Caco-2 (cell line): ENCODE measurements around the gene RYK. TPM values are rescaled to one million over a fixed set of nuclear protein-coding genes. Genes with fewer than 3 reads are reported as not detected.
"Not testable (repeated sequence)": the region's sequence is repeated elsewhere in the genome, so short reads cannot be mapped to it uniquely, and the experiment has no call there.

ENCODE experiments used
- BruUV-seq: library from RNA; stranded (reverse); fragments of 400-500 nt; replicated peaks from 2 replicates; lab custom pipeline; 2021; lab: Mats Ljungman, UMichigan
- CTCF ChIA-PET: fragments of 300-600 bp; sonication (Branson Sonifier 250); formaldehyde crosslinking; loops from one replicate; lab custom pipeline; 2022; ENCODE audit warnings: antibody characterized with exemption; lab: Charles Lee
- POLR2A ChIA-PET: fragments of 300-600 bp; sonication (Branson Sonifier 250); formaldehyde crosslinking; loops from one replicate; lab custom pipeline; 2022; ENCODE audit warnings: antibody characterized with exemption; lab: Charles Lee
- DNase-seq, 2 experiments: peaks; one replicate each; pipeline versions ENCODE4 v3.0.0 to v3.0.0-alpha.2; 2020 to 2022
- H3K27me3 ChIP-seq: replicated peaks from 2 replicates; pipeline ENCODE4 v1.6.0; 2011; ENCODE audit warnings: low read length; ENCODE audit not compliant: control insufficient read depth, insufficient read depth
- H3K36me3 ChIP-seq: 2 replicates; pipeline ENCODE4 v1.5.1; 2011; ENCODE audit warnings: low read length; ENCODE audit not compliant: control insufficient read depth, insufficient read depth
- H3K4me1 ChIP-seq: fragments of 250-450 bp; sonication (Bioruptor Pico); 2 replicates; pipeline ENCODE4 v1.5.1; 2020; ENCODE audit warnings: mild to moderate bottlenecking
- H3K4me3 ChIP-seq: 2 replicates; pipeline ENCODE4 v1.5.1; 2011; ENCODE audit warnings: low read depth, mild to moderate bottlenecking, control low read depth, low read length
- H3K9me3 ChIP-seq: fragments of 250-450 bp; sonication (Bioruptor Pico); 2 replicates; pipeline ENCODE4 v1.5.1; 2020; ENCODE audit warnings: mild to moderate bottlenecking, moderate library complexity
- H3K27ac Mint-ChIP-seq: one replicate; pipeline ENCODE4 v1.8.0; 2022; ENCODE audit warnings: mixed read lengths; ENCODE audit not compliant: unreplicated experiment
- H3K27me3 Mint-ChIP-seq: one replicate; pipeline ENCODE4 v1.8.0; 2022; ENCODE audit warnings: mixed read lengths; ENCODE audit not compliant: insufficient read depth, unreplicated experiment
- H3K36me3 Mint-ChIP-seq: one replicate; pipeline ENCODE4 v1.8.0; 2022; ENCODE audit warnings: mild to moderate bottlenecking, mixed read lengths; ENCODE audit not compliant: insufficient read depth, unreplicated experiment
- H3K4me1 Mint-ChIP-seq: one replicate; pipeline ENCODE4 v1.8.0; 2022; ENCODE audit warnings: low read depth, mixed read lengths; ENCODE audit not compliant: unreplicated experiment
- H3K4me3 Mint-ChIP-seq: one replicate; pipeline ENCODE4 v1.8.0; 2022; ENCODE audit warnings: mild to moderate bottlenecking, moderate library complexity, mixed read lengths; ENCODE audit not compliant: unreplicated experiment
- H3K9me3 Mint-ChIP-seq: one replicate; pipeline ENCODE4 v1.8.0; 2022; ENCODE audit warnings: mixed read lengths; ENCODE audit not compliant: unreplicated experiment
- CTCF ChIP-seq, 2 experiments: fragments of 200-600 bp in 1 of 2; IDR thresholded peaks; 1 replicate in 1 of 2; 2 replicates in 1 of 2; pipeline versions ENCODE4 v1.5.1 to v1.8.0; 2011 to 2022; ENCODE audit warnings: antibody characterized with exemption in 1 of 2, control low read depth in 1 of 2, inconsistent platforms in 1 of 2, low read depth in 1 of 2, low read length in 1 of 2, mild to moderate bottlenecking in 1 of 2, moderate library complexity in 1 of 2; ENCODE audit not compliant: insufficient read depth in 1 of 2, severe bottlenecking in 1 of 2, unreplicated experiment in 1 of 2
- intact Hi-C: fragments of 100-400 bp; cut with micrococcal nuclease; formaldehyde crosslinking; loops from one replicate; pipeline ENCODE4 v1.10.0; 2022; ENCODE audit not compliant: unreplicated experiment
- total RNA-seq: library from RNA; stranded (reverse); gene quantifications from 2 replicates; pipeline ENCODE4 v1.2.3, GENCODE V29; 2022

Gene RYK
- total RNA-seq, 1 experiment from 2014 or later: 102 TPM

DNA sequence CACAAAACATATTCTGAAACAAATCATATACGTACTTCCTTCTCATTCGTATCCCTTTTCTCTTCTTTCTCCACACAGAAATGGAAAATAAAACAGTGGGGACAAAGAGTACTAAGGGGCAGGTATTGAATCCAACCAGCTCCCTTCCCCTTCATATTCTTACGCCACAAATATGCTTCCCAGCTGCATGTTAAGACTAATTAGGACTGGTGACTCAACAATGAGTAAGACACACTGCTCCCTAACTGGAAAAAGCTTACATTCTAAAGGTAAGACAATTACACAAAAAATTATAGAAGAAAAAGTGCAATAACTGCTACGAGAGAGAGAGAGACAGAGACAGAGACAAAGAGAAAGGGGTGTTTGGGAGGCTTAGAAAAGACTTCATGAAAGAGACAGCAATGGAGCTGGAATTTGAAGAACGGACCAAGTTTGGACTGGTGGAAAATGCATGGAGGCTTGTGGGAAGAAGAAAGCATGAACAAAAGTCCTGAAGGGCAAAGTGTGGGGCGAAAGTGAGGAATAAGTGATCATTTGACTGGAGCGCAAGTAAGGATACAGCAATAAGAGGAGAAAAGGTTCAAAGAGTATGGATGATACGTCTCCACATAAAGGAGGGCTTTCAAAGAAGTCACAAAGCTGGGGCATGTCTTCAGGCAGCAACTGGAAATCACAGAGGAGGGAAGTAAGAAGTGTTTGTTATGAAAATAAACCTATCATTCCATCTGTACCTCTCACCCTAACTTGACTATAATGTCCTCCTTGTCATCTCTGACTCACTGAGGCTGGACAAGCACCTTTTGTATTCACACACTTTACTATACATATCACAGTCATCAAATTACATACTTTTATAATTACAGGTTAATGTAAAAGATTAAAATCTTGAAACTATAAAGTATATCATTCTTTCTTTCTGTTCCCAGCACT, 49.2 kb downstream of the RYK start:
- no TSS peak for BruUV-seq
- Histone ChIP-seq H3K4me1 (no peaks in the 10 kb centered on the region), H3K9me3 (no peaks in the 10 kb centered on the region), H3K4me3 (no peak overlapping the region), H3K27me3 (no peaks in the 10 kb centered on the region), H3K36me3 (peaks cover 4% of the 10 kb centered on the region; the same call in 1 of the 2 replicates)
- no peak overlapping the region for H3K27ac Mint-ChIP-seq
- no peak for TF ChIP-seq CTCF (IDR thresholded peaks at IDR 0.05; ENCODE audit: insufficient read depth in 1 of 2, low read depth in 1 of 2, low read length in 1 of 2, severe bottlenecking in 1 of 2, unreplicated experiment in 1 of 2)
- POLR2A ChIA-PET: no interaction called here
- no peaks in the 10 kb centered on the region for H3K27me3 Mint-ChIP-seq
- H3K4me3 Mint-ChIP-seq: no peak overlapping the region
- intact Hi-C loops: no loop called here
- H3K9me3 Mint-ChIP-seq: peaks cover 10% of the 10 kb centered on the region
- CTCF ChIA-PET: no interaction called here
- peaks cover 64% of the 10 kb centered on the region for H3K36me3 Mint-ChIP-seq
- no peaks in the 10 kb centered on the region for H3K4me1 Mint-ChIP-seq
- no peak for DNase-seq

DNA sequence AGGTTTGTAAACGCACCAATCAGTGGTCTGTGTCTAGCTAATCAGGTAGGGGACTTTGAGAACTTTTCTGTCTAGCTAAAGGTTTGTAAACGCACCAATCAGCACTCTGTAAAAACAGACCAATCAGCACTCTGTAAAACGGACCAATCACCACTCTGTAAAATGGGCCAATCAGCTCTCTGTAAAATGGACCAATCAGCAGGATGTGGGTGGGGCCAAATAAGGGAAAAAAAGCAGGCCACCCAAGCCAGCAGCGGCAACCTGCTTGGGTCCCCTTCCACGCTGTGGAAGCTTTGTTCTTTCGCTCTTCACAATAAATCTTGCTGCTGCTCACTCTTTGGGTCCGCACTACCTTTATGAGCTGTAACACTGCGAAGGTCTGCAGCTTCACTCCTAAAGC, 50.8 kb downstream of the RYK start:
- not testable (repeated sequence) for H3K4me1 Mint-ChIP-seq, H3K36me3 ChIP-seq, H3K27me3 Mint-ChIP-seq, DNase-seq, H3K4me3 ChIP-seq, H3K4me1 ChIP-seq, H3K4me3 Mint-ChIP-seq, BruUV-seq, H3K27me3 ChIP-seq, H3K27ac Mint-ChIP-seq, H3K9me3 Mint-ChIP-seq, H3K9me3 ChIP-seq
- ChIA-PET CTCF (interaction anchor here (3.9 kb wide), 1 partner anchor 13 kb away, joined by 19 read pairs; no protein-coding TSS in a partner anchor), POLR2A (interaction anchor here (0.6 kb wide), 1 partner anchor 12 kb away, joined by 3 read pairs; no protein-coding TSS in a partner anchor)
- peaks cover 64% of the 10 kb centered on the region for H3K36me3 Mint-ChIP-seq
- intact Hi-C loops: loop anchor here (2.0 to 5.0 kb wide), 2 partner anchors 13 to 277 kb away; no protein-coding TSS in a partner anchor

DNA sequence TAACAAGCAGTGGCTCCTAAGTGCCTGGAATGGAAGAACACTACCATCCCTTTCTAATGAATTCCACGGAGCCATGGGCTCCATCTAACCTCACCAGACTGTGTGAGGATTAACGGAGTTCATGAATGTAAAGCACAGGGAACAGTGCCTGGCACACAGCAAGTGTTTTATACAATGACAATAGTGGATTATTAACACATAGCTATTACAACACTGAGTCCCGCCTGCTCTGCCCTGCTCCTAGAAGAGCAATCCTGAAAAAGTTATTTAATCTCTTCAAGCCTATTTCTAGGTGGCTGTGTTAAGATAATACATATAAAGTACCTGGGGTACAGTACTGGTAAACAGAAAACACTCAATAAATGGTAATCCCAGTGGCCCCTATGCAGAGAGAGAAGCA, 51.4 kb downstream of the RYK start:
- Histone ChIP-seq H3K36me3 (peaks cover 4% of the 10 kb centered on the region), H3K9me3 (no peaks in the 10 kb centered on the region), H3K27me3 (no peaks in the 10 kb centered on the region), H3K4me1 (no peaks in the 10 kb centered on the region), H3K4me3 (no peak overlapping the region)
- DNase-seq: no peak
- H3K9me3 Mint-ChIP-seq: peaks cover 10% of the 10 kb centered on the region
- ChIA-PET POLR2A (no interaction called here), CTCF (interaction anchor here (0.5 to 3.9 kb wide), 2 partner anchors 13 to 287 kb away, joined by 4 to 19 read pairs; partner anchors contain the start of genes ANAPC13 and CEP63)
- intact Hi-C loops: loop anchor here (2.0 to 5.0 kb wide), 2 partner anchors 14 to 278 kb away; no protein-coding TSS in a partner anchor
- H3K36me3 Mint-ChIP-seq: peaks cover 64% of the 10 kb centered on the region
- no peaks in the 10 kb centered on the region for H3K27me3 Mint-ChIP-seq
- no TSS peak for BruUV-seq
- H3K4me1 Mint-ChIP-seq: no peaks in the 10 kb centered on the region
- TF ChIP-seq CTCF (IDR thresholded peaks at IDR 0.05; ENCODE audit: insufficient read depth in 1 of 2, low read depth in 1 of 2, low read length in 1 of 2, severe bottlenecking in 1 of 2, unreplicated experiment in 1 of 2): no peak
- H3K27ac Mint-ChIP-seq: no peak overlapping the region
- no peak overlapping the region for H3K4me3 Mint-ChIP-seq
